Activated naive CD4-positive, alpha-beta T cell treated with Interleukin-2 at 50 U/mL for 16 hours (primary cell): ENCODE measurements around the gene RUBCN.
"Not testable (repeated sequence)": the region's sequence is repeated elsewhere in the genome, so short reads cannot be mapped to it uniquely, and the experiment has no call there.

Experiments used
- DNase-seq: peaks from one replicate; pipeline ENCODE4 v3.0.0-alpha.2; 2020

The RUBCN gene

GRCh38 chr3:197680955-197681521 lies 55.7 kb downstream of the RUBCN start:
- DNase-seq, result no peak

DNA sequence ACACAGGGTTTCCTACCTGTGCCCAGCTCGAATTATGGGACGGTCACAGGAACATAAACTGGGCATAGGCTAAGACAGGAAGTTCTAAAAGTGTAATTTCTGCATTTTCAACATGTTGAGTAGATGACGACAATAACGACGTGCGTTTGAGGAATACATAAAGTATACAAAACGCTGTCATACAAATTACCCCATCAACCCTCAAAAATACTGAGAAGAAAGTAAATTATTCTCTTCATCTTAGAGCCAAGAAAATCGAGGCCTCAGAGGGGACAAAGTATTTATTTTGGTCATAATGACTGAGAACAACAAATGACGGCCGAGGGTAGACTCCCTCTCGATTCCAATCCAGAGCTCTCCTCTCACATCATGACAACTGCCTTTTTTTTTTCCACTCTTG lies 60.8 kb downstream of the RUBCN start:
- DNase-seq, result no peak

- DNase-seq, result no peak
Observed at GRCh38 chr3:197675563-197675860, 61.2 kb downstream of the RUBCN start.

DNA sequence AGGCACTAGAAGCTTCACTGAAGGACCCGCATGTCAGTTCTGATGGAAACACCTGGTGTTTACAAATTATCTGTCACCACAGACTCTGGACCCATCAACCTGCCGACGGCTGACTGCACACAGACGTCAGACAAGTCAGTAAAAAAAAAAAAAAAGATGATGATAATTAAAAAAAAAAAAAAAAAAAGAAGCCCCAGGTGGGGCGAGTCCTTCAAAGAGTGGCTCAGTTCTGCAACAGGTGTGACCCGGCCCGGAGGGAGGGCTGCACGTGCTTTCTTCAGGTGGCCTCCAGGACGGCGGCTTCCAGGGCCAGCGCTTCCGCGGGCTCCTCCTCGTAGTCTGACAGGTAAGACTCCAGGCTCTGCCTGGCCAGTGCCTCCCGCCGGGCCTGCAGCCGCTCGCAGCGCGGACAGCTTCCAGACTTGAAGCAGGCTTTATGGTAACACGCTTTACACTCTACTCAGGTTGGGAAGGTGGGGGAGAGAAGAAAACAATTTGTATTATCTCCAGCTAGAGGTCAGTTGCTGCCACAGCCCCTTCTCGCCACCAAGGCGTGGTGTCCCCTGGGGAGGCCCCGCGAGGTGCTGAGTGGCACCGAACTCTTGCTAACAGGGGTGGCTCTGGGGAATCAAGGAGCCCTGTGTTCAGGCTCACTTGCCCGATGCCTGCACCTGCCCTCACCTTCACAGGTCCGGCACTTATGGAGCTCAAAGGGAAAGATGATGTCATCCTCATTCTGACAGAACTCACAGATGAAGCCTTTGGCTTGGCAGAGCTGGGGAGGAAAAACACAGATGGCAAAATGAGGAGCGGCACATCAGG lies 61.8 kb downstream of the RUBCN start:
- DNase-seq, result no peak

DNA sequence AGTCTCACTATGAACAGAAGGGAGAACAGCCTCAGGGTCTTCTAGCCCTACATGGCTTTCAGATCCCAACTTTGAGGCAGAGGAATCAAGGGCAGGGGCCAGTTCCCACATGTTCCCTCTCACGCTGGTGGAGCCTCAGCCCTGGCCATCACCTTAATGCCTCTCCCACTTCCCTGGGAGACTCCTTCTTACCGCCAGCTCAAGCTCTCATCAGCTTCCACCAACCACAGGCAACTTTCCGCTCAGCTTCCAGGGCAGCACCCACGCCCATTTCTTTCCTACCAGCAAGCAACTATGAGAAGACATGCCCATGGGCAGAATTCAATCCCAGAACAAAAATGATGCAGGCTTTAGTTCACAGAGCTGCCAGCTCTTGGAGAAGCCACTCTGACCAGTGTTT lies 63.5 kb downstream of the RUBCN start:
- no peak for DNase-seq

DNA sequence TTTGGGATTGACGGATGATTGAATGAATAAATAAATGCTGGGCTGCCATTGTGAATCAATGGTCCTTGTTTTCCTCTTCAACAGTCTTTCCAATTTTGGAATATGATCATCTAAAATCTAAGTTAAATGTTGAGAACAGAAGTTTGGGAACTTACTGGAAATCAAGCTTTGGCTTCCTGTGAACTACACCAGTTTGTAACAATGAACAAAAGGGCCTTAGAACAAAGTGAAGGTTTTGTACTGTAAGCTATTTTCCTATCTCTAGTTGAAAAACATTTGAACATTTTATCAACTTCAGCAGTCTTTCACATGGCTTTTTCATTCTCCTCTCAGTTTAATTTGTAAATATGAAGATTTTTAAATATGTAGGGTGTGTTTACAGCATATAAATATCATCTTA lies 66.3 kb downstream of the RUBCN start:
- DNase-seq, result no peak

DNA sequence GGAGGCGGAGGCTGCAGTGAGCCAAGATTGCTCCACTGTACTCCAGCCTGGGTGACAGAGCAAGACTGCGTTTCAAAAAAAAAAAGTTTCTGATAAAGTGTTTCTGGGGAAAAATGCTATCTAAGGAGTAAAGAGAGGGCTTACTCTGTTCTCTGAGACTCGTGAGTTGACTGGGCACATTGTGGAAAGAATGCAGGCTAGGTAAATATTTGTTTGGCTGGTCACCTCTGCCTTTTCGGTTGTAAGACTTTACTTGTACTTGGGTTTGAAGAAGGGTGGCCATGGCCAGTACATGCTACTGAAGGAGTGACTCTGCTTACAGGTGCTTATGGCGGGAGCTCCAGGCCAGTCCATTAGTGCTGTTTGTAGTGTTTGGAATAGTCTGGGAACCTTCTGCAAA lies 68.7 kb downstream of the RUBCN start:
- DNase-seq, result no peak

DNA sequence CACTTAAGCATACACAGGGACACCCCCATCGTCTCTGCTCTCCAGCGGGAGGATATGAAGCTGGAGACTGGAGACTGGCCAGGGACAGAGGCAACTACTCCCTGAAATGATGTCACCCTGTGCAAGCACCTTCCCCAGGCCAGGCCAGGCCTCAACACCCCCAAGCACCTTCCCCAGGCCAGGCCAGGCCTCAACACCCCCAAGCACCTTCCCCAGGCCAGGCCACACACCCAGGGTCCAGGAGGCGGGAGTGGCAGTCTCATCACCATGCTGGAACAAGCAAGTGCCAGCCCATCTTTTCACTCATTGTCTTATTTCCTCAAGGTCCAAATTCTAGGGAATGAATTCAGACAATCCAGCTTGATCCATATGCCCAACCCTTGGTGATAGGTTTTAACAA lies 69.4 kb downstream of the RUBCN start:
- not testable (repeated sequence) for DNase-seq

DNA sequence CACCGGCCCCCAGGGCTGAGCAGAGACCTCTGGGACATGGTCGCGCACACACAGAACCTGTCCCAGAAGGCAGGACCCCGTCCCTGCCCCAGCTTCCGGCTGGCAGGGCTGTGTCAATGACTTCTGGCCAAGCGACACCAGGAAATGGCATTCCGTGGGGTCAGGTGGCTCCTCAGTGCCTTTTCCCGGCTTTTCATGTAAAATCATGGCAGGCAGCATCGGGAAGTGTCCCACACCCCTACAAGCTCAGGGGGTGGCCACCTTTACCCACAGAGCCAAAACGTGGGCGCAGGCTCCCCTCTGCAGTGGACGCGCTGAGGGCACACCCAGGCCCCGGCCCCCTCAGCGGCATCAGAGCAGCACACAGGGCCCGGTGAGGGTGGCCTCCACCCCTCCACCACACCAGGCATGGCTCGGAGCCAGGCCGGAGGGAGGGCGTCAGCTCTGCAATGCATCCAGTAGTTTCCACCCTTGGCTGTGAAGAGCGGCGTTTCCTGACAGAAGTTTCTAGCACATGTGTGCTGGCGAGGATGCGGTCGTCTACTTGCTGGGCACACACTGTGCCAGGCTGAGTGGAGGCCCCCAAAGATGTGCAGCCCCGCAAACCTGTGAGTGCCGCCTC lies 70.4 kb downstream of the RUBCN start:
- not testable (repeated sequence) for DNase-seq

- DNase-seq, result not testable (repeated sequence)
Observed at GRCh38 chr3:197665549-197665948, 71.2 kb downstream of the RUBCN start.

DNA sequence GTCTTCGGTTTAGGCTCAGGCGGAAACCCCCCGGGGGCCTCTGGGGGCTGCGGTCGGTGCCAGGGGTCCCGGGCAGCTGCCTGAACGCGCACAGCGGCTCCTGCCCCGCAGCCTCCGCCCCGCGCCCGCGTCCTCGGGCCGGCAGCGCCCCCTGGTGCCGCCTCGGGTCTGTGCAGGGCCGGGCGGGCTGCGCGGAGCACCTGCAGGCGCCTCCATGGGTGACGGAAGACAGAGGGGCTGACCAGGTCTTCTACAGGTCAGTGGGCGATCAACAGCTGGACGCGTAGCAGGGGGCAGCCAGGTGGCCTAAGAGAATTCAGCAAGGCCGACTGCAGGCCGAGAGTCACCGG lies 71.6 kb downstream of the RUBCN start:
- not testable (repeated sequence) for DNase-seq

DNA sequence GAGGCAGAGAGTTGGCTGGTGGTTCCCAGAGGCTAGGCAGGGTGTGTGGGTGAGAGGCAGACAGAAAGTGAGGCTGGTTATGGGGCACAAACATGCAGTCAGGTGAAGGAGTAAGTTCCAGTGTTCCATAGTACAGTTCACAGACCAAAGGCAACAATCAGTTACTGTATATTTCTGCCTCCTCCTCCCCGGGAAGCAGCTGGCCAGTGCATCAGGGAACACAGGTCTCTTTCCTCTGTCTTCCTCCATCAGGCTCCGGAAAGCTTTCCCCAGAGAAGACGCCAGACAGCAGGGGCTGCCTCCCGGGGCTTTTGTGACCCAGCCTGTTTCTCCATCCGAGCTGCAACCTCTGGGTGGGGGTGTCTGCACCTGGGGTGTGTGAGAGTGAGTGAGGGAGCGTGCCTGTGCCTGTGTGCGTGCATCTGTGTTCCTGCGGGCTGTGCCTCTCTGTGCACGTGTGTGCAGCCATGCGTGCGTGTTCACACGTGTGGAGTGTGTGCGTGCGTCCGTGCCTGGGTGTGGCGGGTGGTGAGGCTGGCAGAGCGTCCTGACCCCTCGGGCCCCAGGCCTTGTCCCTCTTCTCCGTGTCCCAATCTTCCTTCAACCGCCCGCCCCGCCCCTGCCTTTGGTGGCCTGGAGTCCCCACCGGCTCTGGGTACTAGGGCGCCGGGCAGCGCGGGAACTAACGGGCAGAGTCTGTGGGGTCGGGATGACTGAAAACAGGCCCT lies 72.1 kb downstream of the RUBCN start:
- DNase-seq, result peak; percentile 39

DNA sequence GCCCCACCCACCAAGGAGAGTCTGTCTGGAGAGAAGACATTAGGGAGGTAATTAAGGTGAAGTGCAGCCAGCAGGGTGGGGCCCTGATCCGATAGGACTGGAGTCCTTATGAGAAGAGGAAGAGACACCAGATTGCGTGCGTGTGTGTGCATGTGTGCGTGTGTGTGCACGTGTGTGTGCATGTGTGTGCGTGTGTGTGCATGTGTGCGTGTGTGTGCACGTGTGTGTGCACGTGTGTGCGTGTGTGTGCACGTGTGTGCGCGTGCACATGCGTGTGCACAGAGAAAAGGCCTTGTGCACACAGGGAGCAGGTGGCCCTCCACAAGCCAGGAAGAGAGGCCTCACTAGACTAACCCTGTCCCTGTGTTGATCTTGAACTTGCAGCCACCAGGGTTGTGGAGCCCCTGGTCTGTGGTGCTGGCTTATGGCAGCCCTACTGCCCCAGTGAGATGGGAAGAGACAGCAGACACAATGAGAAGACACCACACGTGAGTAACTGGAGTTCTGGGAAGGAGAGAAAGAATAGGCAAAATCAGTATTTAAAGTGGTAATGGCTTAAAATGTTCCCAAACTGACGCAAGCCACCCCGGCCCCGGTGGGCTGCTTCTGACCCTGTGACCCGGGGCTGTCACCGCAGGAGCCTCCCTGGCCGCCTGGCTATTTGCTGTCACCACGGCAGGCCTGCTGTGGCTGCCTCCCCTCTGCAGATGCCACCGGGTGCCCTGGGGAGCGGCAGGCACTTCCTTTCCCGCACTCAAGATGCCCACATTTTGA lies 73.2 kb downstream of the RUBCN start:
- DNase-seq, result not testable (repeated sequence)

GRCh38 chr3:197662352-197662751 lies 74.4 kb downstream of the RUBCN start:
- DNase-seq, result not testable (repeated sequence)

DNA sequence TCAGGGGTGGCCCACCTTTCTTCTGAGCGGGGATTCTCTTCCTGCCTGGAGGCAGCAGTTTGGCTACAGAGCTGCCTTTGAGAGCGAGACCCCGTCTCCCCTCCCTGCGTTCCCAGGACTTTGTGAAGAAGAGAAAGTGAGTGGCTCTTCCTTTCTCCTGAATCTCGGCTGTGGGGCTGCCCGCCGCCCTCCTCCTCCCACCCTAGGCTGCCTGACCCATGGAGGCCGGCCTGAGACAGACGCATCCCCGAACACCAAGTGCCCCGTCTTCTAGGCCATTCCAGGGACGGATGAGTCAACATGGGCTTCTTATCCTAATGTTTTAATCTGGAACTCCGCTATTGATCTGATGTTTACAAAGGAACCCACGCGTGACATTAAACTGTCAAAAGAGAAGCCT lies 74.8 kb downstream of the RUBCN start:
- DNase-seq, result not testable (repeated sequence)

GRCh38 chr3:197661234-197661834 lies 75.4 kb downstream of the RUBCN start:
- DNase-seq, result not testable (repeated sequence)

DNA sequence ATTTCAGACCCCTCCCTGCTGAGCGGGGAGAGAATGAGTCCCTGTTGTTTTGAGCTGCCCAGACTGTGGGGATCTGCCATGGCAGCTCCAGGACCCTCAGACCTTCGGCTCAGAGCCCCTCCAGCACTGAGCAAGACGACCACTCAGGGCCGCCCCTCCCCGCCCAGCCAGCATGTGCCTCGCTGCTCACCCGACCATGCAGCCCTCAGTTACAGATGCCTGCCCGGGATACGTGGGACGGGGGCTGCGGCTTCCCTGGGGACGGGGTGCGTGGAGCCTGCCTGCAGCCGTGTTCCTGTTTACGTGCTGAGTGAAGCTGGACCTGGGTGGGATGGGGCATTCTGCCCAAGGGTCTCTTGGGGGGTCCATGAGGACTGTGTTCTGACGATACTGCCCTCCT lies 77.0 kb downstream of the RUBCN start:
- DNase-seq, result not testable (repeated sequence)

GRCh38 chr3:197659144-197659543 lies 77.6 kb downstream of the RUBCN start:
- not testable (repeated sequence) for DNase-seq

GRCh38 chr3:197658706-197659105 lies 78.0 kb downstream of the RUBCN start:
- not testable (repeated sequence) for DNase-seq

GRCh38 chr3:197657541-197658292 lies 79.0 kb downstream of the RUBCN start:
- DNase-seq, result not testable (repeated sequence)

GRCh38 chr3:197656960-197657359 lies 79.7 kb downstream of the RUBCN start:
- not testable (repeated sequence) for DNase-seq

DNA sequence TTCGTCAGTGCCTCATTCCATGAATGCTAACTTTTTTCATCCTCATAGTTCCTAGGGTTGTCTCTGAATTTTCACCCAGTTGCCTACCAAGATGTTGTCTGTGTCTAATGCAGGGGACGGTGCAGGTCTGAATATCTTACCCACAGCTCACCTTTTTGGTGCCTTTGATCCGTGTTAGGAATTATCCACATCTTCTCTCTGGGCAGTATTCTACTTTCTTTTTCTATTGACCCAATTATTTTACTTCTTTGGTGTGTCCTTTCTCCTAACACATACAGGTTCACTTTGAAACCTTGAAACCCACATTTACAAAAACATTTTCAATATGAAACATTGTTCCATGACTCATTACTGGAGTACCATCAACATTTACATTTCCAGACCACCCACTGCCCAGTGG lies 80.6 kb downstream of the RUBCN start:
- not testable (repeated sequence) for DNase-seq
